WTC11 (cell line): ENCODE data around the gene SLC1A4. TPM values are rescaled to one million over a fixed set of nuclear protein-coding genes. Genes with fewer than 3 reads are reported as not detected.
A peak's percentile ranks its signal among the peaks of the same experiment; 100 is the strongest.

Experiments used
- ATAC-seq: fragments of 200-7000 bp; cut with Tn5 transposase; 2 replicates; pipeline ENCODE4 v1.10.0; 2021; ENCODE audit warnings: mild to moderate bottlenecking, moderate library complexity
- CTCF ChIA-PET: fragments of 300-600 bp; sonication (Branson Sonifier 250); formaldehyde crosslinking; loops from one replicate; lab custom pipeline; 2021; ENCODE audit warnings: antibody characterized with exemption; lab: Charles Lee
- POLR2A ChIA-PET: fragments of 350-600 bp; sonication (Branson Sonifier 250); formaldehyde crosslinking; loops from one replicate; lab custom pipeline; 2021; ENCODE audit warnings: antibody characterized with exemption; lab: Charles Lee
- DNase-seq: peaks from one replicate; pipeline ENCODE4 v3.0.0; 2021; ENCODE audit warnings: low spot score
- H3K27ac Mint-ChIP-seq: 2 replicates; pipeline ENCODE4 v1.8.0; 2021; ENCODE audit warnings: mixed read lengths
- H3K27me3 Mint-ChIP-seq: 2 replicates; pipeline ENCODE4 v1.8.0; 2021; ENCODE audit warnings: low read depth, mild to moderate bottlenecking, moderate library complexity, mixed read lengths
- H3K36me3 Mint-ChIP-seq: 2 replicates; pipeline ENCODE4 v1.8.0; 2021; ENCODE audit warnings: mixed read lengths
- H3K4me1 Mint-ChIP-seq: 2 replicates; pipeline ENCODE4 v1.8.0; 2022; ENCODE audit warnings: mixed read lengths
- H3K4me3 Mint-ChIP-seq: 2 replicates; pipeline ENCODE4 v1.8.0; 2021; ENCODE audit warnings: mild to moderate bottlenecking, moderate library complexity, mixed read lengths
- H3K9me3 Mint-ChIP-seq: 2 replicates; pipeline ENCODE4 v1.8.0; 2021; ENCODE audit warnings: mixed read lengths
- EMX1 ChIP-seq: fragments of 250-450 bp; sonication (Bioruptor Pico); IDR thresholded peaks from 2 replicates; pipeline ENCODE4 v1.8.0; 2021; ENCODE audit warnings: mild to moderate bottlenecking
- ESRRA ChIP-seq: sonication (generic); formaldehyde crosslinking; IDR thresholded peaks from 2 replicates; pipeline ENCODE4 v1.8.1; 2022; ENCODE audit warnings: mild to moderate bottlenecking, missing genetic modification reagents, borderline replicate concordance
- ETV6 ChIP-seq: sonication (generic); formaldehyde crosslinking; IDR thresholded peaks from 2 replicates; pipeline ENCODE4 v1.8.1; 2022; ENCODE audit warnings: mild to moderate bottlenecking, missing genetic modification reagents
- FOXJ3 ChIP-seq: sonication (generic); formaldehyde crosslinking; IDR thresholded peaks from 2 replicates; pipeline ENCODE4 v1.9.0; 2021; ENCODE audit warnings: missing genetic modification reagents, mild to moderate bottlenecking, borderline replicate concordance
- HMGA2 ChIP-seq: fragments of 250-450 bp; sonication (Bioruptor Pico); IDR thresholded peaks from 2 replicates; pipeline ENCODE4 v1.4.0; 2021; ENCODE audit warnings: mild to moderate bottlenecking, moderate library complexity
- JAZF1 ChIP-seq: fragments of 250-450 bp; sonication (Bioruptor Pico); IDR thresholded peaks from 2 replicates; pipeline ENCODE4 v1.9.0; 2021; ENCODE audit warnings: moderate library complexity, mild to moderate bottlenecking, inconsistent platforms
- NR3C1 ChIP-seq: sonication (generic); formaldehyde crosslinking; conservative IDR thresholded peaks from 2 replicates; pipeline ENCODE4 v1.8.1; 2023; ENCODE audit warnings: low read depth, mild to moderate bottlenecking, missing genetic modification reagents
- ZNF317 ChIP-seq: sonication (generic); formaldehyde crosslinking; IDR thresholded peaks from 2 replicates; pipeline ENCODE4 v1.8.1; 2023; ENCODE audit warnings: low read depth, mild to moderate bottlenecking, moderate library complexity, missing genetic modification reagents, borderline replicate concordance
- total RNA-seq: library from RNA; stranded (reverse); gene quantifications from 3 replicates; pipeline ENCODE4 v1.2.3, GENCODE V29; 2021
- TF ChIP-seq, protein P1 (sequence below): fragments of 250-450 bp; sonication (Bioruptor Pico); IDR thresholded peaks from 2 replicates; pipeline ENCODE4 v1.9.0; 2021; ENCODE audit warnings: mild to moderate bottlenecking, borderline replicate concordance
- TF ChIP-seq, protein P2 (sequence below): sonication (generic); formaldehyde crosslinking; IDR thresholded peaks from 2 replicates; pipeline ENCODE4 v1.8.0; 2023; ENCODE audit warnings: missing genetic modification reagents, mild to moderate bottlenecking, borderline replicate concordance
- TF ChIP-seq, protein P3 (sequence below): sonication (generic); formaldehyde crosslinking; IDR thresholded peaks from 2 replicates; pipeline ENCODE4 v1.8.0; 2023; ENCODE audit warnings: mild to moderate bottlenecking, missing genetic modification reagents
- TF ChIP-seq, protein P4 (sequence below): sonication (generic); formaldehyde crosslinking; IDR thresholded peaks from 2 replicates; pipeline ENCODE4 v1.8.0; 2022; ENCODE audit warnings: mild to moderate bottlenecking, missing genetic modification reagents
- TF ChIP-seq, protein P5 (sequence below): sonication (generic); formaldehyde crosslinking; IDR thresholded peaks from 2 replicates; pipeline ENCODE4 v1.8.0; 2022; ENCODE audit warnings: mild to moderate bottlenecking, missing genetic modification reagents
- TF ChIP-seq, protein P6 (sequence below): sonication (generic); formaldehyde crosslinking; IDR thresholded peaks from 2 replicates; pipeline ENCODE4 v1.8.0; 2022; ENCODE audit warnings: missing genetic modification reagents
- TF ChIP-seq, protein P7 (sequence below): sonication (generic); formaldehyde crosslinking; IDR thresholded peaks from 2 replicates; pipeline ENCODE4 v1.8.1; 2022; ENCODE audit warnings: mild to moderate bottlenecking, moderate library complexity, missing genetic modification reagents

The SLC1A4 gene
- total RNA-seq, 1 experiment from 2014 or later: 1.6 TPM

DNA sequence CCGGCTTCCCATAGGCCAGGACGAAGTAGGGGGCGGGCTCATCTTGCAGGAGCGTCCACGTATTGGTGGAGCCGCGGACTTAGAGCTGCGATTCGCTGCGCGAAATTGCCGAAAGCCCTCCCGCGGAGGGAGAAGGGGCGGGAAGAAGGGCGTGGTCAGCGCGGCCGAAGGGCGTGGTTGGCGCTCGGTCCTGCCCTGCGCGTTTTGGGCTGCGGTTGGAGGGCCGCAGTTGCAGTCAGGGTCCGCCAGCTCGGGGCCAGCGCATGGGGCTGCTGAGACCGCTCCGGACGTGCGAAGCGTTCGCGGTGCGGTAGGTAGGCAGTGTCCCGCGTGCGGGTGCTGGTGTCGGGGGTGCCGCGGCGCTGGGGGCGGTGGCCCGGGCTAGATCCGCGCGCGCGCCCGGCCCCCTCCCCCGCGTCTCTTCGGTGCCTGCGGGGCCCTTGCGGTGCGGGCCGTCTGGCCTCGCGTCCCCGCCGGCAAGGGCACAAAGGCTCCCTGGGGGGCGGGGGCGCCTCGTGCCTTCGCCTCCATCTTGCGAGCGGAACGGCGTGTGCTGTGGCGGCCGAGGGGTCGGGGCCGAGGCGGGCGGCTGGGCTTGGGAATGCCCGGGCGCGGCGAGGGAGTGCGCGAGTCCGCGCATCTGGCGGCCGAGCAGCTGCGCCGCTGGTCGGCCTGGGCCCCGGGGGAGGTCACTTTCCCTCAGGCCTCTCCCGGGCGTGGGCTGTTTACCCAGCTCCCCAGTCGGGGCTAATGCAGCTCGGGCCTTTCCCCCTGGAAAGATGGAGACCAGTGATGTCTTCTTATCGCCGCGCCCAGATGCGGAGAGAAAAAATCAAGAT is 67.2 kb downstream of the SLC1A4 start, which contains the start of gene CEP68 (continued):
- TF ChIP-seq, protein P1, sequence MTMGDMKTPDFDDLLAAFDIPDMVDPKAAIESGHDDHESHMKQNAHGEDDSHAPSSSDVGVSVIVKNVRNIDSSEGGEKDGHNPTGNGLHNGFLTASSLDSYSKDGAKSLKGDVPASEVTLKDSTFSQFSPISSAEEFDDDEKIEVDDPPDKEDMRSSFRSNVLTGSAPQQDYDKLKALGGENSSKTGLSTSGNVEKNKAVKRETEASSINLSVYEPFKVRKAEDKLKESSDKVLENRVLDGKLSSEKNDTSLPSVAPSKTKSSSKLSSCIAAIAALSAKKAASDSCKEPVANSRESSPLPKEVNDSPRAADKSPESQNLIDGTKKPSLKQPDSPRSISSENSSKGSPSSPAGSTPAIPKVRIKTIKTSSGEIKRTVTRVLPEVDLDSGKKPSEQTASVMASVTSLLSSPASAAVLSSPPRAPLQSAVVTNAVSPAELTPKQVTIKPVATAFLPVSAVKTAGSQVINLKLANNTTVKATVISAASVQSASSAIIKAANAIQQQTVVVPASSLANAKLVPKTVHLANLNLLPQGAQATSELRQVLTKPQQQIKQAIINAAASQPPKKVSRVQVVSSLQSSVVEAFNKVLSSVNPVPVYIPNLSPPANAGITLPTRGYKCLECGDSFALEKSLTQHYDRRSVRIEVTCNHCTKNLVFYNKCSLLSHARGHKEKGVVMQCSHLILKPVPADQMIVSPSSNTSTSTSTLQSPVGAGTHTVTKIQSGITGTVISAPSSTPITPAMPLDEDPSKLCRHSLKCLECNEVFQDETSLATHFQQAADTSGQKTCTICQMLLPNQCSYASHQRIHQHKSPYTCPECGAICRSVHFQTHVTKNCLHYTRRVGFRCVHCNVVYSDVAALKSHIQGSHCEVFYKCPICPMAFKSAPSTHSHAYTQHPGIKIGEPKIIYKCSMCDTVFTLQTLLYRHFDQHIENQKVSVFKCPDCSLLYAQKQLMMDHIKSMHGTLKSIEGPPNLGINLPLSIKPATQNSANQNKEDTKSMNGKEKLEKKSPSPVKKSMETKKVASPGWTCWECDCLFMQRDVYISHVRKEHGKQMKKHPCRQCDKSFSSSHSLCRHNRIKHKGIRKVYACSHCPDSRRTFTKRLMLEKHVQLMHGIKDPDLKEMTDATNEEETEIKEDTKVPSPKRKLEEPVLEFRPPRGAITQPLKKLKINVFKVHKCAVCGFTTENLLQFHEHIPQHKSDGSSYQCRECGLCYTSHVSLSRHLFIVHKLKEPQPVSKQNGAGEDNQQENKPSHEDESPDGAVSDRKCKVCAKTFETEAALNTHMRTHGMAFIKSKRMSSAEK: no peak
- TF ChIP-seq ETV6 (CRISPR knock-in tag) (peak; percentile 90; the same call in 1 of the 2 replicates), FOXJ3 (no peak), ZNF317 (CRISPR knock-in tag) (peak; percentile 62; the same call in 1 of the 2 replicates), ESRRA (CRISPR knock-in tag) (peak; percentile 68)
- TF ChIP-seq, protein P2, sequence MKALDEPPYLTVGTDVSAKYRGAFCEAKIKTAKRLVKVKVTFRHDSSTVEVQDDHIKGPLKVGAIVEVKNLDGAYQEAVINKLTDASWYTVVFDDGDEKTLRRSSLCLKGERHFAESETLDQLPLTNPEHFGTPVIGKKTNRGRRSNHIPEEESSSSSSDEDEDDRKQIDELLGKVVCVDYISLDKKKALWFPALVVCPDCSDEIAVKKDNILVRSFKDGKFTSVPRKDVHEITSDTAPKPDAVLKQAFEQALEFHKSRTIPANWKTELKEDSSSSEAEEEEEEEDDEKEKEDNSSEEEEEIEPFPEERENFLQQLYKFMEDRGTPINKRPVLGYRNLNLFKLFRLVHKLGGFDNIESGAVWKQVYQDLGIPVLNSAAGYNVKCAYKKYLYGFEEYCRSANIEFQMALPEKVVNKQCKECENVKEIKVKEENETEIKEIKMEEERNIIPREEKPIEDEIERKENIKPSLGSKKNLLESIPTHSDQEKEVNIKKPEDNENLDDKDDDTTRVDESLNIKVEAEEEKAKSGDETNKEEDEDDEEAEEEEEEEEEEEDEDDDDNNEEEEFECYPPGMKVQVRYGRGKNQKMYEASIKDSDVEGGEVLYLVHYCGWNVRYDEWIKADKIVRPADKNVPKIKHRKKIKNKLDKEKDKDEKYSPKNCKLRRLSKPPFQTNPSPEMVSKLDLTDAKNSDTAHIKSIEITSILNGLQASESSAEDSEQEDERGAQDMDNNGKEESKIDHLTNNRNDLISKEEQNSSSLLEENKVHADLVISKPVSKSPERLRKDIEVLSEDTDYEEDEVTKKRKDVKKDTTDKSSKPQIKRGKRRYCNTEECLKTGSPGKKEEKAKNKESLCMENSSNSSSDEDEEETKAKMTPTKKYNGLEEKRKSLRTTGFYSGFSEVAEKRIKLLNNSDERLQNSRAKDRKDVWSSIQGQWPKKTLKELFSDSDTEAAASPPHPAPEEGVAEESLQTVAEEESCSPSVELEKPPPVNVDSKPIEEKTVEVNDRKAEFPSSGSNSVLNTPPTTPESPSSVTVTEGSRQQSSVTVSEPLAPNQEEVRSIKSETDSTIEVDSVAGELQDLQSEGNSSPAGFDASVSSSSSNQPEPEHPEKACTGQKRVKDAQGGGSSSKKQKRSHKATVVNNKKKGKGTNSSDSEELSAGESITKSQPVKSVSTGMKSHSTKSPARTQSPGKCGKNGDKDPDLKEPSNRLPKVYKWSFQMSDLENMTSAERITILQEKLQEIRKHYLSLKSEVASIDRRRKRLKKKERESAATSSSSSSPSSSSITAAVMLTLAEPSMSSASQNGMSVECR (CRISPR knock-in tag): peak; percentile 19
- TF ChIP-seq, protein P3, sequence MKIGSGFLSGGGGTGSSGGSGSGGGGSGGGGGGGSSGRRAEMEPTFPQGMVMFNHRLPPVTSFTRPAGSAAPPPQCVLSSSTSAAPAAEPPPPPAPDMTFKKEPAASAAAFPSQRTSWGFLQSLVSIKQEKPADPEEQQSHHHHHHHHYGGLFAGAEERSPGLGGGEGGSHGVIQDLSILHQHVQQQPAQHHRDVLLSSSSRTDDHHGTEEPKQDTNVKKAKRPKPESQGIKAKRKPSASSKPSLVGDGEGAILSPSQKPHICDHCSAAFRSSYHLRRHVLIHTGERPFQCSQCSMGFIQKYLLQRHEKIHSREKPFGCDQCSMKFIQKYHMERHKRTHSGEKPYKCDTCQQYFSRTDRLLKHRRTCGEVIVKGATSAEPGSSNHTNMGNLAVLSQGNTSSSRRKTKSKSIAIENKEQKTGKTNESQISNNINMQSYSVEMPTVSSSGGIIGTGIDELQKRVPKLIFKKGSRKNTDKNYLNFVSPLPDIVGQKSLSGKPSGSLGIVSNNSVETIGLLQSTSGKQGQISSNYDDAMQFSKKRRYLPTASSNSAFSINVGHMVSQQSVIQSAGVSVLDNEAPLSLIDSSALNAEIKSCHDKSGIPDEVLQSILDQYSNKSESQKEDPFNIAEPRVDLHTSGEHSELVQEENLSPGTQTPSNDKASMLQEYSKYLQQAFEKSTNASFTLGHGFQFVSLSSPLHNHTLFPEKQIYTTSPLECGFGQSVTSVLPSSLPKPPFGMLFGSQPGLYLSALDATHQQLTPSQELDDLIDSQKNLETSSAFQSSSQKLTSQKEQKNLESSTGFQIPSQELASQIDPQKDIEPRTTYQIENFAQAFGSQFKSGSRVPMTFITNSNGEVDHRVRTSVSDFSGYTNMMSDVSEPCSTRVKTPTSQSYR (CRISPR knock-in tag): no peak; the same call in 1 of the 2 replicates
- TF ChIP-seq, protein P4, sequence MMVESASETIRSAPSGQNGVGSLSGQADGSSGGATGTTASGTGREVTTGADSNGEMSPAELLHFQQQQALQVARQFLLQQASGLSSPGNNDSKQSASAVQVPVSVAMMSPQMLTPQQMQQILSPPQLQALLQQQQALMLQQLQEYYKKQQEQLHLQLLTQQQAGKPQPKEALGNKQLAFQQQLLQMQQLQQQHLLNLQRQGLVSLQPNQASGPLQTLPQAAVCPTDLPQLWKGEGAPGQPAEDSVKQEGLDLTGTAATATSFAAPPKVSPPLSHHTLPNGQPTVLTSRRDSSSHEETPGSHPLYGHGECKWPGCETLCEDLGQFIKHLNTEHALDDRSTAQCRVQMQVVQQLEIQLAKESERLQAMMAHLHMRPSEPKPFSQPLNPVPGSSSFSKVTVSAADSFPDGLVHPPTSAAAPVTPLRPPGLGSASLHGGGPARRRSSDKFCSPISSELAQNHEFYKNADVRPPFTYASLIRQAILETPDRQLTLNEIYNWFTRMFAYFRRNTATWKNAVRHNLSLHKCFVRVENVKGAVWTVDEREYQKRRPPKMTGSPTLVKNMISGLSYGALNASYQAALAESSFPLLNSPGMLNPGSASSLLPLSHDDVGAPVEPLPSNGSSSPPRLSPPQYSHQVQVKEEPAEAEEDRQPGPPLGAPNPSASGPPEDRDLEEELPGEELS (CRISPR knock-in tag): peak; percentile 61; the same call in 1 of the 2 replicates

DNA sequence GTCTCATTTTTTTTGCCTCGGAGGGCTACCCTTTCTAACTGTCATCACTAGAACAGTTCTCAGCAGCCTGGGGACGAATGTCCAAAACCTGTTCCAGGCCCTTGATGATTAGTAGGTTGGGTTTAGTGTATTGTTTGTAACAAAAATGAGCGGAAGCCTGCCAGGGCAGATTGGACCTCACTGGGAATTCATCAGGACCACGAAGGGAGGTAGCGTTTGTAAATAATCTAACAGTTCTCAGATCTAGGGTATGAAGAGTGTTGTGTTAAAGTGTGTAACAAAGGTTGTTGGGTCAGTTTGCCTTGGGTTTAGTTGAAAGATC is 67.8 kb downstream of the SLC1A4 start:
- Mint-ChIP-seq H3K27me3 (no peaks in the 10 kb centered on the region; the same call in 1 of the 2 replicates), H3K9me3 (peaks cover 2% of the 10 kb centered on the region), H3K4me3 (peak overlapping the region; percentile 86), H3K36me3 (peaks cover 2% of the 10 kb centered on the region), H3K27ac (peak overlapping the region; percentile 52), H3K4me1 (peaks cover 33% of the 10 kb centered on the region)
- ATAC-seq (no peak), DNase-seq (no peak)
- POLR2A ChIA-PET: interaction anchor here (0.6 to 1.5 kb wide), 3 partner anchors 8 to 68 kb away, joined by 4 to 6 read pairs (median 5); partner anchors contain the start of gene SLC1A4
- CTCF ChIA-PET: interaction anchor here (0.7 to 2.7 kb wide), 6 partner anchors 9 to 306 kb away, joined by 3 to 28 read pairs (median 5); partner anchors contain the start of gene RAB1A
- TF ChIP-seq, protein P5, sequence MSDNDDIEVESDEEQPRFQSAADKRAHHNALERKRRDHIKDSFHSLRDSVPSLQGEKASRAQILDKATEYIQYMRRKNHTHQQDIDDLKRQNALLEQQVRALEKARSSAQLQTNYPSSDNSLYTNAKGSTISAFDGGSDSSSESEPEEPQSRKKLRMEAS (CRISPR knock-in tag): no peak
- TF ChIP-seq, protein P6, sequence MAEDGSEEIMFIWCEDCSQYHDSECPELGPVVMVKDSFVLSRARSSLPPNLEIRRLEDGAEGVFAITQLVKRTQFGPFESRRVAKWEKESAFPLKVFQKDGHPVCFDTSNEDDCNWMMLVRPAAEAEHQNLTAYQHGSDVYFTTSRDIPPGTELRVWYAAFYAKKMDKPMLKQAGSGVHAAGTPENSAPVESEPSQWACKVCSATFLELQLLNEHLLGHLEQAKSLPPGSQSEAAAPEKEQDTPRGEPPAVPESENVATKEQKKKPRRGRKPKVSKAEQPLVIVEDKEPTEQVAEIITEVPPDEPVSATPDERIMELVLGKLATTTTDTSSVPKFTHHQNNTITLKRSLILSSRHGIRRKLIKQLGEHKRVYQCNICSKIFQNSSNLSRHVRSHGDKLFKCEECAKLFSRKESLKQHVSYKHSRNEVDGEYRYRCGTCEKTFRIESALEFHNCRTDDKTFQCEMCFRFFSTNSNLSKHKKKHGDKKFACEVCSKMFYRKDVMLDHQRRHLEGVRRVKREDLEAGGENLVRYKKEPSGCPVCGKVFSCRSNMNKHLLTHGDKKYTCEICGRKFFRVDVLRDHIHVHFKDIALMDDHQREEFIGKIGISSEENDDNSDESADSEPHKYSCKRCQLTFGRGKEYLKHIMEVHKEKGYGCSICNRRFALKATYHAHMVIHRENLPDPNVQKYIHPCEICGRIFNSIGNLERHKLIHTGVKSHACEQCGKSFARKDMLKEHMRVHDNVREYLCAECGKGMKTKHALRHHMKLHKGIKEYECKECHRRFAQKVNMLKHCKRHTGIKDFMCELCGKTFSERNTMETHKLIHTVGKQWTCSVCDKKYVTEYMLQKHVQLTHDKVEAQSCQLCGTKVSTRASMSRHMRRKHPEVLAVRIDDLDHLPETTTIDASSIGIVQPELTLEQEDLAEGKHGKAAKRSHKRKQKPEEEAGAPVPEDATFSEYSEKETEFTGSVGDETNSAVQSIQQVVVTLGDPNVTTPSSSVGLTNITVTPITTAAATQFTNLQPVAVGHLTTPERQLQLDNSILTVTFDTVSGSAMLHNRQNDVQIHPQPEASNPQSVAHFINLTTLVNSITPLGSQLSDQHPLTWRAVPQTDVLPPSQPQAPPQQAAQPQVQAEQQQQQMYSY (CRISPR knock-in tag): no peak
- TF ChIP-seq HMGA2 (CRISPR knock-in tag) (no peak), NR3C1 (no peak), EMX1 (CRISPR knock-in tag) (no peak), JAZF1 (CRISPR knock-in tag) (no peak)
- TF ChIP-seq, protein P7, sequence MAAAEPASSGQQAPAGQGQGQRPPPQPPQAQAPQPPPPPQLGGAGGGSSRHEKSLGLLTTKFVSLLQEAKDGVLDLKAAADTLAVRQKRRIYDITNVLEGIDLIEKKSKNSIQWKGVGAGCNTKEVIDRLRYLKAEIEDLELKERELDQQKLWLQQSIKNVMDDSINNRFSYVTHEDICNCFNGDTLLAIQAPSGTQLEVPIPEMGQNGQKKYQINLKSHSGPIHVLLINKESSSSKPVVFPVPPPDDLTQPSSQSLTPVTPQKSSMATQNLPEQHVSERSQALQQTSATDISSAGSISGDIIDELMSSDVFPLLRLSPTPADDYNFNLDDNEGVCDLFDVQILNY: no peak
